ENCODE measurements around the gene P3H2.

The P3H2 gene

GRCh38 chr3:190044974-190045373 lies 75.7 kb downstream of the P3H2 start:
- no peak for DNase-seq

DNA sequence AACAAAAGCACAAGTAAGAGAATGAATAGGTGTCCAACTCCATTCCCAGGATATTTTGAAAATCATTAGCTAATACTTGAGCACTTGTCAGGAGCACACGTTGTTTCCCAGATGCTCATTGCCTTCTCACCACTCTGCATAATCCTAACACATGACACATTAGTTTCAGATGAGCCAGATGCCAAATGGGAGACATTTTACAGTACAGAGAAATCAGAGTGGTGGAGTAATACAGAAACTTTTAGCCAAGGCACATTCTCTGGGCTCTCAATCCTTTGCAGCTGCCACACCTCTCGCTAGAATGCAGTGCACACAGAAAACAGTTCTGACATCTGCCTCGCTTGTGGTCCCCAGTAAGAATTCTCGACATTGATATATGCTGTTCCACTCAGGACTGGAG lies 76.6 kb downstream of the P3H2 start:
- no peak for DNase-seq

DNA sequence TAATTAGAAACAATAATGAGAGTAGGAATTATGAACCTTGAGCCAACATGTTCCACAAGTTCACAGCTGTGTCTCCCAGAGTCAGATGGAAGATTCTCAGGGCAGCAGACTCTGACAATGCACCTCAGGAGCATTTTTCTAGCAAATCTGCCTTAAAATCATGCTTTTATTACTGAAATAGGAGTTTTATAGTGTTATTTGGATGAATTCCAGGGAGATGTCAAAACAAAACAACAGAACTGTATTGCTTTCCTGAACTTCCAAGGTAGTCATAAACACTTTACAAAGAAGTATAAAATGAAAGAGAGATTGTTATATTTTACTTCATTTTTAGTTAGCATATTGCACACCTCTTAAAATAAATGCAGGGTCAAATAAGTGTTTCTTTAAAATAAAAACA lies 77.0 kb downstream of the P3H2 start:
- DNase-seq: no peak

DNA sequence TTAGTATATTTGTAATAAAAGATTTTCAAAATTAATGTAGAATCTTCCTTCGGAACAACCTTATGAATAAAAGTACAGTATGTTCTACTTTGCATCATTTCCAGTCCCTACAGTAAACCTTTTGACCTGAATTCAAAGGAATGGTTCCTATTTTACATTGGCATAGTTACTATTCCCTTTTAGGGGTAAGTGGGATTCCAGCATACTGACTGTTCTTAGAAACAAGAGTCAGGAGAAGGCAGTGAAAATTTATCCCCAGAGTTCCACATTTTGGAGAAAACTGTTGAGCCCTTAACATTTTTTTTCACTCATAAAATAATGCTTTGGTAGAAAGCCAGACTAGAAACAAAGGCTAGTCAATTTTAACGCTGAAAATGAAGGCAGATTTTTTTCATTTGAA lies 78.1 kb downstream of the P3H2 start:
- no peak for DNase-seq

DNA sequence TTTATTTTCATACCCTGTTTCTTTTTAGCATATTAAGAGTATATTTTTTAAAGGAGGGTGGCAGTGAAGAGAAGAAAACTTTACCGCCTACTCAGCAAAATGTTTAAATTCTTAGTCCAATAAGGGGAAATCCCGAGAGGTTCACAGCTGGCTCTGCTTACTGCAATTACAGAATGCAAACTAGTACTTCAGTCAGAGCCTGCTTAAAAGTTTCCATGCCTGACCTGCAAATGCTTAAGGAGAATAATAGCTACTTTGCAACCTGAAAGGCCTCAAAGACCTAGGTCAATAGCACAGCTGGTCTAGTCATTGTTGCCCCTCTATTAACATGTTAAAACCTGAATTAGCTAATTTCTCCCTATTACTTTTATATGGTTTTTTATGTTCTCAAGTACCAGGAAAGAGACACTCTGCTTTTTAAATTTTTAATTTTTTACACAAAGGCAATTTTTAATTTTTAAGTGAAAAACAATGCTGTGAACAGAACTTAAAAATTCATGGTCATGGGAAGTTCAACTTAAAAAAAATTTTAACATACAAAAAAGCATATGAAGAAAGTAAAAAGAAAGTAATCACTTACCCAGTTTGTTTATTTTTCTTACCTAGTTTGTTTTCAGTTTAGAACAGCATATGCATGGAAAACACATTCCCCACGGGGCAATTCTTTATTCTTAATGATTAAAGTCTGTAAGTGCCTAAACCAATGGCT lies 79.2 kb downstream of the P3H2 start:
- no peak for DNase-seq

DNA sequence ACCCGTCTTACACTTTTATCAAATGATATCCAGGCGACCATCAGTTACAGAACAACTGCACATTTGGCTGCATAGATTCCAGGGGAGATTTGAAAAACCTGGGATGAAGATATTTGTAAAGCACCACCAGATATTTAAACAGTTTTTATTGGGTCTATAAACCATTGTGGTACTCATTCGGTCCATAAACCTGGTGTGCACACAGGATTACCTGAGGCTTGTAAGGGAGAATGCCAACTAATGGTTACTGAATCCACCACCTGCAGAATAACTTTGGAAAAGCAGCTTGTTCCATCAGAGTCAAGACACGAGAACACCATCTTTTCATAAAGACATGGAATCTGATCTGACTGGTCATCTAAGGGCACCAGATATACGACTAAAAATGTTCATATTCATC lies 80.6 kb downstream of the P3H2 start:
- no peak for DNase-seq

- no peak for DNase-seq
Observed at GRCh38 chr3:190038050-190038933, 82.4 kb downstream of the P3H2 start.

- DNase-seq: no peak
Observed at GRCh38 chr3:190036631-190037030, 84.1 kb downstream of the P3H2 start.

GRCh38 chr3:190034446-190034845 lies 86.3 kb downstream of the P3H2 start:
- DNase-seq: no peak

GRCh38 chr3:190032923-190033322 lies 87.8 kb downstream of the P3H2 start:
- no peak for DNase-seq

- no peak for DNase-seq
Observed at GRCh38 chr3:190031887-190032752, 88.6 kb downstream of the P3H2 start.

GRCh38 chr3:190027116-190027515 lies 93.6 kb downstream of the P3H2 start:
- no peak for DNase-seq

GRCh38 chr3:190026154-190026553 lies 94.5 kb downstream of the P3H2 start:
- no peak for DNase-seq

DNA sequence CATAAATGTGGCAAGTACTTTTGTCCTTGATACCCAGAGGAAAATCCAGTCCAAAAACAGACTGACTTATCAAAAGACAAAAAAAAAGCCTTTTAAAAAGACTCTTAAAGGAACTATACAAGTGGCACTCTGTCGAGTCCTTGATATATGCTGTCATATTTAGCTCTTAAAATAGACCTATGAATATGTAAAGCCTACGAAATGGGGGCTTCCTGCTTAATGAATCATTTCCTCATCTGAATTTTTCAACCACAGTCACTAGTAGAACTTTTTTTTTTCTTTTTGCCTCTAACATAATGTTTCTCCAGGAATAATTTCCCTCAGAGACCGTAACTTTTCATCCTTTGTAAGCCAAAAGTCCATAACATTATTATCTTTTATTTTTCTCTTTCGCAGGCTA lies 95.8 kb downstream of the P3H2 start:
- no peak for DNase-seq

GRCh38 chr3:190019844-190020243 lies 100.9 kb downstream of the P3H2 start:
- no peak for DNase-seq

DNA sequence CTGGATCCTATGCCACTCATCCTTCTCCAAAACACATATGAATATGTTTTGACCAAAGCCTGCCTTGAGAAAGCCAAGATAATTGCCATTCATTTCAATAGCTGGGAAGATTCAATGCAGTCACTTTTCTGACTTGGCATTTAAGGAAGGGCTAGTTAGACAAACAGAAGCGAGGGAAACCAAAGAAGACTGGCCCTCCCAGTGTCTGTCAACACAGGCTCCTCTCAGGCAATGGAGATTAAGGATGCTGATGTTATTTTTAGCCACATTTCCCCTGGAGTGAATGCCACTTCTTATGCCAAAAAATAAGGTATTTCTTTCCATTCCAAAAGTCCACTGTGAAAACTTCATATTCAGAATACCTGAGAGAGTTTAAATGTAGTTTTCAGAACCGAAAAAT lies 101.7 kb downstream of the P3H2 start:
- DNase-seq: no peak

- DNase-seq: no peak
Observed at GRCh38 chr3:190018460-190018859, 102.2 kb downstream of the P3H2 start.

DNA sequence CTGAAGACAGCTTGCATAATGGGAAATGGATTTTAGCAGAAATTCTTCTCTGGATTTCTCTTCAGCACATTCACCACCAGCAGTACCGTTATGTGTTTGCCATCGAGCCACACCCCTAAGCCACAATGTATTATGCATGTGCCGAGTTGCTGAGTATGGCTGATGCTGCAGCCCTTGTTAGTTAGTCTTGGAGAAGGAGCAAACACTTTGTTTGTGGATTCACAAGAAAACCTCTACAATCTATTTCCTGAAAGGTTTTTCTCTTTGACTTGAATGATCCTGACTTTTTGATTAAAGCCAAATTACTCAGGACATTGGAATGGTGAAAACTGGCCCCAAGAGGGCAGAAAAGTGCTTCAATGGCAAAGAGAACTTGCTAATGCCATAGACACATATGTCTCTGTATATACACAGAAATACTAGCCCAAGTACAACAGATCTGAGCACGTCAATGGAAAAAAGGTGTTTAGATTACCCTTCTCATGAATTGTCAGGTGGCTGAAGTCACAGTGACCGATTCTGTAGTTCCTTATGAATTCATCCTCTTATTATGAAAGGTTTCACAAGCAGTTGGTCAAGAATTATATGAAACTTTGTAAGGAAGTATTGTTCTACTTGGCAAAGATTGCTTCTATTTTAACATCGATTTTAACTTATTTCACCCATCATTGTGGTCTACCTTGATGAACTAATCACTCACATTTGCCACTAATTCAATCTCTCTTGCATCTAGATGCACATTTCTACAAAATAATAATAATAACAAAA lies 103.0 kb downstream of the P3H2 start:
- DNase-seq: no peak

DNA sequence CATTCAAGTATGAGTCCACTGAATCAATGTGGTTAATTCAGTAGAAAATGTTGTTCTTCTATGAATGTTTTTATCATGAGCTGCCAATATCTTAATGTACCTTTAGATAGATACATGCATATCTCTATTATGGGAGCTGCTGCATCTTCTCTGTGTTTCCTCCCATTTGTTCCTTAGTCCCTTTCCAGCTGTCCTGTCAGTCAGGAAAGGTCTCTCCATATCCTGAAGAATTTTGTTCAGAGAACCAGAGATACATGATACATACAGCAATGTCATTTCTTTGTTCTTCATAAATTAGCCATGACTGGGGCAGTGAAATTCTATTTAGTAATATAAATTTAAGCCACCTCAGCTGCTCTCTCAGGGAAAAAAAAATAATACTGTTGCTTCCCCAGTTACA lies 103.7 kb downstream of the P3H2 start:
- no peak for DNase-seq

GRCh38 chr3:190014940-190015339 lies 105.8 kb downstream of the P3H2 start:
- no peak for DNase-seq

DNA sequence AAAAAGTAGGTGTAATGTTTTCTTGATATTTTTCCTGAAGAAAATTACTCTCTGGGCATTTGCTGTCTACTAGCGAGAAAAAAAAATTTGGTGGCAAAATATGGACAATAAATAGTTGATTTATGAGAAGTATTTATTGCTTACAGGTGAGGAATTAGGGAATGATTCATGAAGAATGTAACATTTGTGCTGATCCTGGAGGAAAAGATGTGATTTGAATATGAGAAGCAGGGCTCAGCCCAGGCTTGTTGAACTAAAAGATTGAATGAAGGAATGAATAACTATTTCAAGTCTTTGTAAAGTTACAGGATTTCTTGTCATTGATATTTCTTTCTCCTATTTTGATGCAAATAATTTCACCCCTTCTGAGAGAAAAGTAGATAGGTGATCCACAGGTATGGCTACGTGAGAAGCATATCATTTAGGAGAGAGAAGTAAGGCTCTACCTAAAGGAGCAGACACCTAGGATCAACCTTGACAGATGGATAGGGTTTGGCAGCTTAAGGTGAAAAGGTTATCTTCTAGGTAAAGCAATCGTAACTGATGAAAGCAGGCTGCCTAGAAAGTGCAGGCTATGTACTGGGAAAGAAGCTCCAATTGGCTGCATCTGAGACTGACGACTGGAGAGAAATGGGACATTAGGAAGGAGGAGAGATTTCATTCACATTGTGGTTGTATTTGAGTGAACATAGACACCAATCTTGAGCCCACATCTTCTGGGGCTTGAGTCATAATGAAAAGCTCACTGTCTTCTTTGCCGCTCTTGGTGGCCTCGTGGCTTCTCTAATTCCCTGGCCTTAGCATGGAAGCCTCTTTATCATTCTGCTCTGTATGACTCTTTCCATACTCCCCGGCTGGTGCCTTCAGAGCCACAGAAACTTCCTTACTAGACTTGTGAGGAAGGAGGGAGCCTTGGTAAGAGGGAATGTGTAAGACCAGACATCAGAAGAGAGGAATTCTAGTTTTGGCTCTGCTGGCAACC lies 106.5 kb downstream of the P3H2 start:
- DNase-seq: no peak

Measured in activated CD4-positive, alpha-beta T cell treated with anti-CD3 and anti-CD28 coated beads for 1 hour (primary cell).